HG02870 (cell line): ENCODE results near the gene SH2D3A.

ENCODE experiments used
- ATAC-seq: cut with Tn5 transposase; IDR thresholded peaks from one replicate; pipeline ENCODE4 v1.9.1; 2021; ENCODE audit warnings: mild to moderate bottlenecking, moderate library complexity; ENCODE audit not compliant: unreplicated experiment

SH2D3A gene

GRCh38 chr19:6723738-6724137, 43.5 kb downstream of the SH2D3A start:
- ATAC-seq: no peak

- ATAC-seq: no peak
Observed at GRCh38 chr19:6723108-6723618, 44.1 kb downstream of the SH2D3A start.

GRCh38 chr19:6721773-6722172, 45.5 kb downstream of the SH2D3A start:
- no peak for ATAC-seq

DNA sequence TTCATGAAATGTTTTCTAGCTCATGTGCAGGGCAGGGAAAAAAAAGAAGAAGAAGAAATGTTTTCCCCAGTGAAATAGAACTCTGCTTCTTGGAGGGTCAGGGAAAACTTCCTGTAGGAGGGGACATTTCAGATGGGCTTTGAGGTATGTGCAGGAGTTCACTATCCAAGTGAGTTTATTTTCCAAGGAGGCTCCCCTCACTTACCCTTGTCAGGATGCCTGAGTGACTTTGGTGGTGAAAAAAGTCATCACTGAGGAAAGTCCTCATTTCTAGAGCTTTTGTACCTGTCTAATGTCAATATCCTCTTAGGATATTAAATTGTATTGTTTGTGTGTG, 46.1 kb downstream of the SH2D3A start:
- no peak for ATAC-seq

DNA sequence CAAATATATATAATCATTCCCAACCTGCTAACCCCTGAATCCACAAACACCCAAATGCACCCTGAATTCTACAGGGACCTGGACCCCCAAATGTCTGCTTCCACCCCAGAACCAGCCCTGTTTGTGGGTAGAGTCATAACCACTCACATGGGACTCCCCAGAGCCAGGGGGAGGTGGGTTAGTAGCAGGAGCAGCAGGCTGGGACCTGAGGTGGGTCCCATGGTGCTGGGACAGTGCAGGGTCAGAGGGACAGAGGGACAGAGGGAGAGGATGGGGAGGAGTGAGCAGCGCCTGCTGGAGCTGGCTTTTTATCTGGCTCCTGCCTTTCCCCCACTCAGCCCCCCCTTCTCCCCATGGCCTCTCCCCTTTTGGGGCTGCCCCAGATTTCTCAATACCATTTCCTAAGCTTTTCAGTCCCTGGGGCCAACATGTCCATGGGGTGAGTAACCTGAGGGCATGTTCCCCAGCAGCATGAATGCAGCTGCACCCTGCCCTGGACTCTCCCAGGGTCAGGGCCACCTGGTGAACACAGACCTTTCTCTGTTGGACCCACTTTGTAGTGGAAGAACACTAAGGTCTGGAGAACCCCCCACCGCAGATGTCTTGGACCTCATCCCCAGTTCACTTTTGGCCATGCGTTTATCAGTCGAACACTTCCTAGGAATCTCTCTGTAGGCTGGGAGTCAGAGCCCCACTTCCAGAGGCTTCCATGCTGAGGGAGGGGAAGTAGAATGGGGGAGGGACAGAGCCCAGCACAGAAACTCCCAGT, 46.7 kb downstream of the SH2D3A start, which contains the start of gene C3:
TSS of gene C3 (minus strand) at position 282 of the 769 bp plus-strand sequence. CDS start at position 221, 61 bp downstream.
- ATAC-seq: no peak

GRCh38 chr19:6719992-6720368, 47.3 kb downstream of the SH2D3A start:
- no peak for ATAC-seq

DNA sequence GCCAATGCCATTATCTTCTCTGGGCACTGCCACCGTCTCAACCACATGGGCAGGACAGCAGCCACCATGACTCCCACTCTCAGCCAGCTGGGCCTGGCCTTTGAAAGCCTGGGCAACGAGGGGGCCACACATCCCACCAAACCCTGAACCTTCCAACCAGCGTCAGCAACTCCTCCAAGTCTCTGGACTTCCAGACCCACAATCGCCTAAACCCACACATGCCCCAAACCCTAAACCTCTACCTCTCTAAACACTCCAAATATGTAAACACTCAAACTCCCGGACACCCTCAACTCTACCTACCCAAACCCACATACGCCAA, 47.7 kb downstream of the SH2D3A start:
- ATAC-seq: no peak

DNA sequence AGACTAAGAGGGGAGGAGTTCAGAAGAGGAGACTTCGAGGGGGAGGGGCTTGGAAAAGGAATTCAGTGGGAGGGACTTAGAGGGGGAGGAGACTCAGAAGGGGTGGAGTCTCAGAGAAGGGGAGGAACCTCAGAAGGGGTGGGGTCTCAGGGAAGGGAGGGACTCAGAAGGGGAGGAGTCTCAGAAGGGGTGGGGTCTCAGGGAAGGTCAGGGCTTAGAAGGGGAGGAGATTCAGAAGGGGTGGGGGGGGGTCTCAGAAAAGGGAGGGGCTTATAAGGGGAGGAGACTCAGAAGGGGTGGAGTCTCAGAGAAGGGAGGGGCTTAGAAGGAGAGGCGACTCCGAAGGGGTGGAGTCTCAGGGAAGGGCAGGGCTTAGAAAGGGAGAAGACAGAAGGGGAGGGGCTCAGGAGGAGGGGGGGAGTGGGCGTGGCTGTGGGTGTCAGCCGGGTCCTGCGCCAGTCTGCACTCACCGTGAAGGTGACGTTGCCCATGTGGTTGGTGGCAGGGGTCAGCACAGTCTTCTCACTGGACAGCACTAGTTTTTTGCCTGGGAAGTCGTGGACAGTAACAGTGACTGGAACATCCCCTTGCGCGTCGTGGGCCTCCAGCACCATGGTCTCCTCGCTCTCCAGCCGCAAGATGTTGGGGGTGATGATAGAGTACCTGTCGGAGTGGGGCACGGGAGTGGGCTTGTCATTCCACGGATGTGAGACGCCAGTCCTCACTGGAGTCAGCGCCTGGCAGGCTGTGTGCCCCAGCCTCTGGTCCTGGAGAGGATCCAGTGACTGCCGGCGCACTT, 48.3 kb downstream of the SH2D3A start:
- no peak for ATAC-seq

DNA sequence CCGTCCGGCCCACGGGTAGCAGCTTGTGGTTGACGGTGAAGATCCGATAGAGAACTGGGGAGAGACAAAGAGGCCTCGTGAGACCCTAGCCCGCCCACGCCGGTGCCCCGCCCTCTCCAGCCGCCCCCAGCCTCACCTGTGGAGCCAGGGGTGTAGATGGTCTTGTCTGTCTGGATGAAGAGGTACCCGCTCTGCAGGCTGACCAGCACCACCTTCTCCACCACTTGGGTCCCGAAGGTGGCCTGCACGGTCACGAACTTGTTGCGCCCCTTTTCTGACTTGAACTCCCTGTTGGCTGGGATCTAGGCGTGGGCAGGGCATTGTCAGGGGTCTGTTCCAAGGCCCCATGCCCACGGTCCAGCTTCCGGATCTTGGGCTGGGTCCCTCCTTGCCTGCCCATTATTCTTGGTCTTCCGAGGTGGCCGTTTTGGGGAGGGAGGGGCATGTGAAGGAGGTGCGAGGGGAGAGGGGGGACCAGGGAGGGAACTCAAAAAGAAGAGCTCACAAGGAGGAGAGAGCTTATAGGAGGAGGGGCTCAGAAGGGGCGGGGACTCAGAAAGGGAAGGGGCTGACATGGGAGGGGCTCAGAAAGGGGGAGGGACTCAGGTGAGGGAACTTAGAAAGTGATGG, 49.0 kb downstream of the SH2D3A start:
- no peak for ATAC-seq

DNA sequence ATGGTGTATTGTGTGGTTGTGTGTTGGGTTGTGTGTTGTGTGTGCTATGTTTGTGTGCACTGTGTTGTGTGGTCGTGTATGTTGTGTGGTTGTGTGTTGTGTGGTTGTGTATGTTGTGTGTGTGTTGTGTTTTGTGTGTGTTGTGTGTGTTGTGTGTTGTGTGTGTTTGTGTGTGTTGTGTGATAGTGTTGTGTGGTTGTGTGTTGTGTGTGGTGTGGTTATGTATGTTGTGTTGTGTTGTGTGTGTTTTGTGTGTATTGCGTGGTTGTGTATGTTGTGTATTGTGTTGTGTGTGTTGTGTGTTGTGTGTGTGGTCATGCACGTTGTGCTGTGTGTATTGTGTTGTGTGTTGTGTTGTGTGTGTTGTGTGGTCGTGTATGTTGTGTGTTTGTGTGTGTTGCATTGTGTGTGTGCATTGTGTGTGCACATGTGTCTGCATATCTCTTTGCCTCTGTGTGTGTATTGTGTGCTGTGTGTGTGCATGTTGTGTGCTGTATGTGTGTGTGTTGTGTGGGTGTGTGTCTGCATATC, 49.7 kb downstream of the SH2D3A start:
- no peak for ATAC-seq

- ATAC-seq: no peak
Observed at GRCh38 chr19:6717036-6717435, 50.2 kb downstream of the SH2D3A start.

DNA sequence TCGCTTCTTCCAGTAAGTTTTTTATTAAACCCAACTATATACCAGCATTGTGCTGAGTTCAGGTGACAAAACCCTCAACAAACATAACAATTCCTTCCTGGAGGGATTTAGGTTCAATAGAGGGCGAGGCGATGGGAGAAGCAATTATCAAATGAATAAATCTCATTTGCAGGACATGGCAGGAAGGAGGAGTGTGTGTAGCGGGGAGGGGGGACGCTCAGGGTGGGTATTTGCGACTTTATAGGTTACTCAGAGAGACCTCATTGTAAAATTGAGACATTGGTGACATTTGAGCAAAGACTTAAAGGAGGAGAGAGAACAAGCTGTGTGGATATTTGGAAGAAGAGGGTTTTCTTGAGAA, 50.6 kb downstream of the SH2D3A start:
- ATAC-seq: no peak

- no peak for ATAC-seq
Observed at GRCh38 chr19:6714749-6715555, 52.3 kb downstream of the SH2D3A start.

GRCh38 chr19:6713773-6714692, 53.2 kb downstream of the SH2D3A start:
- ATAC-seq: no peak

DNA sequence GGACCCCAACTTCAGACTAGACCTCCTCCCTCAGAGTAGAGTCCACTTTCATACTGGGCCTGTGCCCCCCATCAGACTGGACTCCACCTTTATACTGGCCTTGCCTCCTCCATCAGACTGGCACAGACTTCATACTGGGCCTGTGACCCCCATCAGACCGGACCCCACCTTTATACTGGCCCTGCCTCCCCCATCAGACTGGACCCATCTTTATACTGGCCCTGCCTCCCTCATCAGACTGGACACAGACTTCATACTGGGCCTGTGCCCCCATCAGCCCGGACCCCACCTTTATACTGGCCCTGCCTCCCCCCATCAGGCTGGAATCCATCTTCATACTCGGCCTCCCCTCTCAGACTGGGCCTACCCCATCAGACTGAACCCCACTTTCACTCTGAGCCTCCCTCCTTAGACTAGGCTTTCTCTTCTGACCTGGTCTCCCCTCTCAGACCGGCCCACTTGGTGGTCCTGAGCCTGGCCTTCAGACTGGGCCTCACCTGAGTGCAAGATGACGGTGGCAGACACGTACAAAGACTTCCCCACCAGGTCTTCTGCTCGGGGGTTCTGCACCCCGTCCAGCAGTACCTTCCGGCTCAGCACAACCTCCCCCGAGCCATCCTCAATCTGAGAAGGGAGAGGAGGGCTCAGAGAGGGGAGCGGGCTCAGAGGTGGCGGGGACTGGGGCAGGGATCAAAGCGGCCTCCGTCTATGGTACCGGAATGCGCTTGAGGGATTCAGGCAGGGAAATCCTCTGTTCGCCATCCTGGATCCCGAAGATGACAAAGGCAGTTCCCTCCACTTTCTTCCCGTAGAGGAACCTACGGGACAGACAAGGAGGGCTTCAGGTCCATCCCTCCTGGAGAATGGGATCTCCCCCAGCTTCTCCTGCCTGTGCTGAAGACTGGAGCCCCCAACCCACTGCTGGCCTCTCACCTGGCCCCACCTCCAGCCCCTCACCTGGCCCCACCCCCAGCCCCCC, 54.3 kb downstream of the SH2D3A start:
- no peak for ATAC-seq

DNA sequence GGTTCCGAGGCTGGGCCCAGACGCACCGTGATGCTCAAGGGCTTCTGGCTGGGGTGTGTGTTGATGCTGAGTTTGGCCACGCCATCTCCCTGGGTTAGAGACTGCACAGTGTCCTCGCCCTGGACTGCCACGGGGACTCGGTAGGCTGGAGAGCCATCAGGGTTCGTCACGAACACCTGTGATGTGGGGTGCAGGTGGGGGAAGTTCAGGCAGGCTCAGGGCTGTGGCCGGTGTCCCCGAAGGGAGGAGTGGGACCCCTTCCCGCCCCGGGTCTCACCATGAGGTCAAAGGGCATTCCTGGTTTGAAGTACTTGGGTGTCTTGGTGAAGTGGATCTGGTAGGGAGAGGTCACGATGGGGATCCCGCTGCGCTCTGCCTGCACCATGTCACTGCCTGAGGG, 55.0 kb downstream of the SH2D3A start:
- no peak for ATAC-seq

GRCh38 chr19:6711605-6712004, 55.6 kb downstream of the SH2D3A start:
- ATAC-seq: no peak

GRCh38 chr19:6711078-6711361, 56.2 kb downstream of the SH2D3A start:
- ATAC-seq: no peak
